Measurements from ENCODE around the gene NTMT2. TPM values are rescaled to one million over a fixed set of nuclear protein-coding genes. Genes with fewer than 3 reads are reported as not detected.

NTMT2 gene
- total and polyA plus RNA-seq, 9 of the 15 experiments (the other 6 are each of a cell fraction or from before 2014, with no cell fraction given) = not detected

DNA sequence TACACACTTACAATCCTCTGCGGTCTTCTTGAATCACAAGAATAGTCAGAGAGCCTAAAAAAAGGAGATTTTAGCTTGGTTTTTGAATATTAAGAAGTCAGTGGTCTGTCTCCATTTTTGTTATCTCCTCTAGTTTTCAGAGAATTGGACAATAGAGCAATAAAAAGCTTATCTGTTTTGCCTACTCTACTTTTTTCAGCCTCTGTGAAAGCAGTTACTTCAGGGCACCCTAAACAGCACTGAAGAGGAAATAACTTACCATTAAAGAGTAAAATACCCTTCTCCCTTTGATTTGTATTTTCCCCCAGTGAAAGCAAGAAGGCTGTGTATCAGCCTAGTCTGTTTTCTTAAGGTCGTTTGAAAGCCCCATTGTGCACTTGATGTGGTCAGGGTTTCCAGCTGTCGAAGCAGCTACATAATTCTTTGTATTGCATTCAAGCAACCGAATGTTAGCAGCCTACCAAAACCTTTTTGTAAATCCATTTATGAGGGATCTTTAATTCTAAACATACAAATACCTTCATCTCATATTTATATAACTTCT, 1.0 kb downstream of the NTMT2 start (continued):
- TF ChIP-seq, protein P1, sequence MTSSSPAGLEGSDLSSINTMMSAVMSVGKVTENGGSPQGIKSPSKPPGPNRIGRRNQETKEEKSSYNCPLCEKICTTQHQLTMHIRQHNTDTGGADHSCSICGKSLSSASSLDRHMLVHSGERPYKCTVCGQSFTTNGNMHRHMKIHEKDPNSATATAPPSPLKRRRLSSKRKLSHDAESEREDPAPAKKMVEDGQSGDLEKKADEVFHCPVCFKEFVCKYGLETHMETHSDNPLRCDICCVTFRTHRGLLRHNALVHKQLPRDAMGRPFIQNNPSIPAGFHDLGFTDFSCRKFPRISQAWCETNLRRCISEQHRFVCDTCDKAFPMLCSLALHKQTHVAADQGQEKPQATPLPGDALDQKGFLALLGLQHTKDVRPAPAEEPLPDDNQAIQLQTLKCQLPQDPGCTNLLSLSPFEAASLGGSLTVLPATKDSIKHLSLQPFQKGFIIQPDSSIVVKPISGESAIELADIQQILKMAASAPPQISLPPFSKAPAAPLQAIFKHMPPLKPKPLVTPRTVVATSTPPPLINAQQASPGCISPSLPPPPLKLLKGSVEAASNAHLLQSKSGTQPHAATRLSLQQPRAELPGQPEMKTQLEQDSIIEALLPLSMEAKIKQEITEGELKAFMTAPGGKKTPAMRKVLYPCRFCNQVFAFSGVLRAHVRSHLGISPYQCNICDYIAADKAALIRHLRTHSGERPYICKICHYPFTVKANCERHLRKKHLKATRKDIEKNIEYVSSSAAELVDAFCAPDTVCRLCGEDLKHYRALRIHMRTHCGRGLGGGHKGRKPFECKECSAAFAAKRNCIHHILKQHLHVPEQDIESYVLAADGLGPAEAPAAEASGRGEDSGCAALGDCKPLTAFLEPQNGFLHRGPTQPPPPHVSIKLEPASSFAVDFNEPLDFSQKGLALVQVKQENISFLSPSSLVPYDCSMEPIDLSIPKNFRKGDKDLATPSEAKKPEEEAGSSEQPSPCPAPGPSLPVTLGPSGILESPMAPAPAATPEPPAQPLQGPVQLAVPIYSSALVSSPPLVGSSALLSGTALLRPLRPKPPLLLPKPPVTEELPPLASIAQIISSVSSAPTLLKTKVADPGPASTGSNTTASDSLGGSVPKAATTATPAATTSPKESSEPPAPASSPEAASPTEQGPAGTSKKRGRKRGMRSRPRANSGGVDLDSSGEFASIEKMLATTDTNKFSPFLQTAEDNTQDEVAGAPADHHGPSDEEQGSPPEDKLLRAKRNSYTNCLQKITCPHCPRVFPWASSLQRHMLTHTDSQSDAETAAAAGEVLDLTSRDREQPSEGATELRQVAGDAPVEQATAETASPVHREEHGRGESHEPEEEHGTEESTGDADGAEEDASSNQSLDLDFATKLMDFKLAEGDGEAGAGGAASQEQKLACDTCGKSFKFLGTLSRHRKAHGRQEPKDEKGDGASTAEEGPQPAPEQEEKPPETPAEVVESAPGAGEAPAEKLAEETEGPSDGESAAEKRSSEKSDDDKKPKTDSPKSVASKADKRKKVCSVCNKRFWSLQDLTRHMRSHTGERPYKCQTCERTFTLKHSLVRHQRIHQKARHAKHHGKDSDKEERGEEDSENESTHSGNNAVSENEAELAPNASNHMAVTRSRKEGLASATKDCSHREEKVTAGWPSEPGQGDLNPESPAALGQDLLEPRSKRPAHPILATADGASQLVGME (CRISPR knock-in tag; IDR thresholded peaks at IDR 0.05) = no peak

DNA sequence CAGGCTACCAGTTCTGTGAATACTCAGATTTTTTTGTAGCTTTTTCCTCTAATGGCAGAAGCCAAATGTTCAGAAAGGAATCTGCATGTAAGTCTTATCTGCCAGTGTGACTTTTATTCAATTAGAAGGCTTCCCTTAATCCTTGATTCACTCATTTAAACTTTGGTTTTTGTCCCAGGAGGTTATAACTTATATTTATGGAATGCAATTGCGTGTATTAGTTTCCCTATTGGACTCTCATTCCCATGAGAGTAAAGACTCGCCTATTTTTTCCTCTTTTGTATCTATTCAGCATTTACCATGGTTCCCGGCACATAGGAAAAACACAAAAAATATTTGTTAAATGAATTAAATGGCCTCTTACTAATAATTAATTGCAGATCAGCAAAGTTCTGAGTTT, 3.5 kb downstream of the NTMT2 start:
- H3K27ac ChIP-seq (ENCODE audit: extremely low read depth, low read depth, low read length) = no peak overlapping the region
- DNase-seq (ENCODE audit: extremely low read depth in 1 of 4, low spot score in 3 of 4) = no peak
- CTCF ChIA-PET (ENCODE audit: low intra/inter-chr PET ratio) = no interaction called here
- no peaks in the 10 kb centered on the region for H3K27me3 ChIP-seq (ENCODE audit: control insufficient read depth in 2 of 2, insufficient read depth in 2 of 2, low read length in 2 of 2)
- POLR2A ChIA-PET = no interaction called here
- H3K4me1 ChIP-seq (replicated peaks in 1 of 2; ENCODE audit: control insufficient read depth in 2 of 2, insufficient read depth in 2 of 2, low read length in 2 of 2) = no peaks in the 10 kb centered on the region
- TF ChIP-seq, protein P2, sequence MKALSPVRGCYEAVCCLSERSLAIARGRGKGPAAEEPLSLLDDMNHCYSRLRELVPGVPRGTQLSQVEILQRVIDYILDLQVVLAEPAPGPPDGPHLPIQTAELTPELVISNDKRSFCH (CRISPR knock-in tag; IDR thresholded peaks at IDR 0.05) = no peak
- TF ChIP-seq, protein P2 (tag; IDR thresholded peaks at IDR 0.05) = no peak
- TF ChIP-seq, protein P3, sequence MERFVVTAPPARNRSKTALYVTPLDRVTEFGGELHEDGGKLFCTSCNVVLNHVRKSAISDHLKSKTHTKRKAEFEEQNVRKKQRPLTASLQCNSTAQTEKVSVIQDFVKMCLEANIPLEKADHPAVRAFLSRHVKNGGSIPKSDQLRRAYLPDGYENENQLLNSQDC (CRISPR knock-in tag; IDR thresholded peaks at IDR 0.05) = no peak
- TF ChIP-seq ERF (CRISPR knock-in tag; IDR thresholded peaks at IDR 0.05) (no peak), E2F3 (CRISPR knock-in tag; IDR thresholded peaks at IDR 0.05) (no peak), POLR2G (IDR thresholded peaks at IDR 0.05; ENCODE audit: low read depth, low read length) (no peak), HDAC6 (IDR thresholded peaks at IDR 0.05; ENCODE audit: low read depth, low read length) (no peak)
- TF ChIP-seq, protein P4, sequence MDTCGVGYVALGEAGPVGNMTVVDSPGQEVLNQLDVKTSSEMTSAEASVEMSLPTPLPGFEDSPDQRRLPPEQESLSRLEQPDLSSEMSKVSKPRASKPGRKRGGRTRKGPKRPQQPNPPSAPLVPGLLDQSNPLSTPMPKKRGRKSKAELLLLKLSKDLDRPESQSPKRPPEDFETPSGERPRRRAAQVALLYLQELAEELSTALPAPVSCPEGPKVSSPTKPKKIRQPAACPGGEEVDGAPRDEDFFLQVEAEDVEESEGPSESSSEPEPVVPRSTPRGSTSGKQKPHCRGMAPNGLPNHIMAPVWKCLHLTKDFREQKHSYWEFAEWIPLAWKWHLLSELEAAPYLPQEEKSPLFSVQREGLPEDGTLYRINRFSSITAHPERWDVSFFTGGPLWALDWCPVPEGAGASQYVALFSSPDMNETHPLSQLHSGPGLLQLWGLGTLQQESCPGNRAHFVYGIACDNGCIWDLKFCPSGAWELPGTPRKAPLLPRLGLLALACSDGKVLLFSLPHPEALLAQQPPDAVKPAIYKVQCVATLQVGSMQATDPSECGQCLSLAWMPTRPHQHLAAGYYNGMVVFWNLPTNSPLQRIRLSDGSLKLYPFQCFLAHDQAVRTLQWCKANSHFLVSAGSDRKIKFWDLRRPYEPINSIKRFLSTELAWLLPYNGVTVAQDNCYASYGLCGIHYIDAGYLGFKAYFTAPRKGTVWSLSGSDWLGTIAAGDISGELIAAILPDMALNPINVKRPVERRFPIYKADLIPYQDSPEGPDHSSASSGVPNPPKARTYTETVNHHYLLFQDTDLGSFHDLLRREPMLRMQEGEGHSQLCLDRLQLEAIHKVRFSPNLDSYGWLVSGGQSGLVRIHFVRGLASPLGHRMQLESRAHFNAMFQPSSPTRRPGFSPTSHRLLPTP (IDR thresholded peaks at IDR 0.05; ENCODE audit: borderline replicate concordance, extremely low read depth, insufficient read length) = no peak
- TF ChIP-seq, protein P5, sequence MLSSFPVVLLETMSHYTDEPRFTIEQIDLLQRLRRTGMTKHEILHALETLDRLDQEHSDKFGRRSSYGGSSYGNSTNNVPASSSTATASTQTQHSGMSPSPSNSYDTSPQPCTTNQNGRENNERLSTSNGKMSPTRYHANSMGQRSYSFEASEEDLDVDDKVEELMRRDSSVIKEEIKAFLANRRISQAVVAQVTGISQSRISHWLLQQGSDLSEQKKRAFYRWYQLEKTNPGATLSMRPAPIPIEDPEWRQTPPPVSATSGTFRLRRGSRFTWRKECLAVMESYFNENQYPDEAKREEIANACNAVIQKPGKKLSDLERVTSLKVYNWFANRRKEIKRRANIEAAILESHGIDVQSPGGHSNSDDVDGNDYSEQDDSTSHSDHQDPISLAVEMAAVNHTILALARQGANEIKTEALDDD (IDR thresholded peaks at IDR 0.05) = no peak
- no peak for FAIRE-seq
- in situ Hi-C loops (cut with MboI) = no loop called here
- BruUV-seq (replicated peaks) = no TSS peak
- no peaks in the 10 kb centered on the region for H3K79me2 ChIP-seq (ENCODE audit: control insufficient read depth, insufficient read depth, low read length)
- H3K4me3 ChIP-seq = no peak overlapping the region
- no peaks in the 10 kb centered on the region for H3K9me1 ChIP-seq (ENCODE audit: control insufficient read depth, insufficient read depth, low read length)
- intact Hi-C loops (cut with micrococcal nuclease) = no loop called here
- H3K36me3 ChIP-seq (ENCODE audit: control insufficient read depth, insufficient read depth, low read length) = no peaks in the 10 kb centered on the region
- H3K9me3 ChIP-seq (replicated peaks; ENCODE audit: control insufficient read depth, insufficient read depth, low read depth, low read length) = no peaks in the 10 kb centered on the region
- no peak overlapping the region for H3K4me2 ChIP-seq (ENCODE audit: insufficient read depth, low read length)
- no peak overlapping the region for H3K9ac ChIP-seq (ENCODE audit: insufficient read depth in 1 of 2, low read depth in 2 of 2, low read length in 2 of 2)
- H2AFZ ChIP-seq (ENCODE audit: low read depth, low read length) = no peak overlapping the region
- WGBS (ENCODE audit: insufficient coverage, low coverage, missing lambda C conversion rate) = 0% methylated on average over 3 of the region's 3 CpGs
- no peaks in the 10 kb centered on the region for H4K20me1 ChIP-seq (replicated peaks; ENCODE audit: control insufficient read depth, insufficient read depth, low read length)
- ATAC-seq = no peak
